HFF-Myc (cell line): Measurements from ENCODE around the gene LIN52.

Experiments
- DNase-seq: peaks from one replicate; pipeline ENCODE4 v3.0.0-alpha.2; 2011; ENCODE audit warnings: low read depth; ENCODE audit errors: extremely low read depth
- H3K4me3 ChIP-seq: replicated peaks from 2 replicates; pipeline ENCODE4 v1.5.1; 2011; ENCODE audit warnings: low read depth, mild to moderate bottlenecking, control low read depth, low read length
- CTCF ChIP-seq: IDR thresholded peaks from 2 replicates; pipeline ENCODE4 v1.5.1; 2012; ENCODE audit warnings: mild to moderate bottlenecking, low read depth, low read length, control low read depth; ENCODE audit errors: missing control alignments

LIN52 gene

GRCh38 chr14:74202113-74202512 lies 117.4 kb downstream of the LIN52 start:
- DNase-seq = no peak
- TF ChIP-seq CTCF = no peak
- no peak overlapping the region for H3K4me3 ChIP-seq

- H3K4me3 ChIP-seq = no peak overlapping the region
- DNase-seq = no peak
- no peak for TF ChIP-seq CTCF
These were observed 118.9 kb downstream of the LIN52 start for GRCh38 chr14:74203639-74204038.

- TF ChIP-seq CTCF = no peak
- no peak overlapping the region for H3K4me3 ChIP-seq
- no peak for DNase-seq
These were observed 119.7 kb downstream of the LIN52 start for GRCh38 chr14:74204491-74204890.

- no peak for TF ChIP-seq CTCF
- DNase-seq = no peak
- no peak overlapping the region for H3K4me3 ChIP-seq
These were observed 121.1 kb downstream of the LIN52 start for GRCh38 chr14:74205882-74206281.

- H3K4me3 ChIP-seq = no peak overlapping the region
- DNase-seq = no peak
- TF ChIP-seq CTCF = peak; percentile 16
These were observed 123.2 kb downstream of the LIN52 start for GRCh38 chr14:74207943-74208342.

GRCh38 chr14:74208642-74209041 lies 123.9 kb downstream of the LIN52 start:
- TF ChIP-seq CTCF = no peak
- DNase-seq = no peak
- no peak overlapping the region for H3K4me3 ChIP-seq

GRCh38 chr14:74211945-74212580 lies 127.3 kb downstream of the LIN52 start:
- TF ChIP-seq CTCF = no peak
- H3K4me3 ChIP-seq = no peak overlapping the region
- DNase-seq = no peak
